Mammary epithelial cell (primary cell): ENCODE measurements around the gene TENT4B.

Experiments
- EZH2 ChIP-seq: IDR thresholded peaks from 2 replicates; pipeline ENCODE4 v1.6.1; 2012; ENCODE audit warnings: low read length, inconsistent platforms, borderline replicate concordance
- TF ChIP-seq, protein P1 (sequence below), 2 donors: IDR thresholded peaks in 1 of 2; conservative IDR thresholded peaks in 1 of 2; 2 replicates each; pipeline ENCODE4 v1.5.1; 2011 to 2012; ENCODE audit warnings: inconsistent platforms in 2 of 2, low read length in 2 of 2, mild to moderate bottlenecking in 2 of 2, control low read depth in 1 of 2, low read depth in 1 of 2; ENCODE audit not compliant: insufficient read depth in 1 of 2; ENCODE audit errors: extremely low read depth in 1 of 2

DNA sequence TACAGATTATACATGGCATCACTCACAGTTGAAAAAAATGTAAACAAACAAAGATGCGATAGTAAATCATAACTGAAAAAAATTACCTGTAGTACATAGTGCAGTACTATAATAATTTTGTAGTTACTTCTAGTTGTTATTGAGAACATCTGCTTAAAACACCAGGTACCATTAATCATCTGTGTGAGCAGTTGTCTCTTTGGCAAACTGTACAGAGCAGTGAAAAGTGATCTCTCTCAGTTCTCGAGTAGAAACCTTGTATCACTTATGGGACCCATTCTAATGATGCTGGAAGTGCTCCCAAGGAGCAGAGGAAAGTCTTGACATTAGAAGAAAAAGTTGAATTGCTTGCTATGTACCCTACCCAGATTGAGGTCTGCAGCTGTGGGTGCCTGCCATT is 8.9 kb upstream of the TENT4B start:
- TF ChIP-seq, protein P1, sequence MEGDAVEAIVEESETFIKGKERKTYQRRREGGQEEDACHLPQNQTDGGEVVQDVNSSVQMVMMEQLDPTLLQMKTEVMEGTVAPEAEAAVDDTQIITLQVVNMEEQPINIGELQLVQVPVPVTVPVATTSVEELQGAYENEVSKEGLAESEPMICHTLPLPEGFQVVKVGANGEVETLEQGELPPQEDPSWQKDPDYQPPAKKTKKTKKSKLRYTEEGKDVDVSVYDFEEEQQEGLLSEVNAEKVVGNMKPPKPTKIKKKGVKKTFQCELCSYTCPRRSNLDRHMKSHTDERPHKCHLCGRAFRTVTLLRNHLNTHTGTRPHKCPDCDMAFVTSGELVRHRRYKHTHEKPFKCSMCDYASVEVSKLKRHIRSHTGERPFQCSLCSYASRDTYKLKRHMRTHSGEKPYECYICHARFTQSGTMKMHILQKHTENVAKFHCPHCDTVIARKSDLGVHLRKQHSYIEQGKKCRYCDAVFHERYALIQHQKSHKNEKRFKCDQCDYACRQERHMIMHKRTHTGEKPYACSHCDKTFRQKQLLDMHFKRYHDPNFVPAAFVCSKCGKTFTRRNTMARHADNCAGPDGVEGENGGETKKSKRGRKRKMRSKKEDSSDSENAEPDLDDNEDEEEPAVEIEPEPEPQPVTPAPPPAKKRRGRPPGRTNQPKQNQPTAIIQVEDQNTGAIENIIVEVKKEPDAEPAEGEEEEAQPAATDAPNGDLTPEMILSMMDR (conservative IDR thresholded peaks at IDR 0.05 in 1 of 2, IDR thresholded peaks at IDR 0.05 in 1 of 2; ENCODE audit: extremely low read depth in 1 of 2, insufficient read depth in 1 of 2, low read depth in 1 of 2, low read length in 2 of 2): no peak
- TF ChIP-seq EZH2: no peak
